AG09319 (cell line): ENCODE results near the gene CLCF1.

Experiments
- DNase-seq: peaks from one replicate; pipeline ENCODE4 v3.0.0-alpha.2; 2010; ENCODE audit warnings: low read depth; ENCODE audit errors: extremely low read depth
- CTCF ChIP-seq: IDR thresholded peaks from 2 replicates; pipeline ENCODE4 v1.5.1; 2011; ENCODE audit warnings: low read depth, mild to moderate bottlenecking, inconsistent platforms, low read length, moderate library complexity

Gene CLCF1

GRCh38 chr11:67372993-67373647, at the start of gene CLCF1:
Gene CLCF1 (minus strand): TSS chr11:67373598. CDS start chr11:67373539, 59 bp downstream.
- TF ChIP-seq CTCF, result no peak
- no peak for DNase-seq

GRCh38 chr11:67422891-67423290, 49.5 kb upstream of the CLCF1 start:
- no peak for DNase-seq
- TF ChIP-seq CTCF, result no peak

GRCh38 chr11:67421430-67422031, 48.1 kb upstream of the CLCF1 start:
- TF ChIP-seq CTCF, result no peak
- no peak for DNase-seq

GRCh38 chr11:67420646-67421429, 47.4 kb upstream of the CLCF1 start:
- peak; percentile 57 for DNase-seq
- no peak for TF ChIP-seq CTCF

- DNase-seq, result no peak
- no peak for TF ChIP-seq CTCF
These were observed 46.8 kb upstream of the CLCF1 start for GRCh38 chr11:67420147-67420645.

GRCh38 chr11:67419325-67420049, 46.1 kb upstream of the CLCF1 start:
- no peak for TF ChIP-seq CTCF
- DNase-seq, result no peak
